ENCODE data around the gene G2E3. TPM values are rescaled to one million over a fixed set of nuclear protein-coding genes. Genes with fewer than 3 reads are reported as not detected.

The G2E3 gene
- total RNA-seq, 3 donors from 2014 or later: 12.3 to 22.2 (median 12.5) TPM

DNA sequence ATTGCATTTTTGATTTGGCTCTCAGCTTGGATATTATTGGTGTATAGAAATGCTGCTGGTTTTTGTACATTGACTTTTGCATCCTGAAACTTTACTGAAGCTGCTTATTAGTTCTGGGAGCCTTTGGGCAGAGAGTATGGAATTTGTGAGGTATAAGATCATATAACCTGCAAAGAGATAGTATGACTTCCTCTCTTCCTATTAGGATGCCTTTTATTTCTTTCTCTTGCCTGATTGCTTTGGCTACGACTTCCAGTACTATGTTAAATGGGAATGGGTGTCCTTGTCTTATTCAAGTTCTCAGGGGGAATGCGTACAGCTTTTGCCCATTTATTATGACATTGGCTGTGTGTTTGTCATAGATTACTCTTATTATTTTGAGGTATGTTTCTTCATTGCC, 86.6 kb downstream of the G2E3 start:
- no peaks in the 10 kb centered on the region for H3K4me1 ChIP-seq
- DNase-seq (ENCODE audit: low spot score in 2 of 2): no peak
- H3K4me3 ChIP-seq: no peak overlapping the region
- H3K36me3 ChIP-seq: peaks cover 6% of the 10 kb centered on the region
- H3K9me3 ChIP-seq: peaks cover 0 to 5% of the 10 kb centered on the region in 2 donors
- intact Hi-C loops (cut with DNase I; ENCODE audit: low total_unique reads): no loop called here
- H3K27me3 ChIP-seq: no peaks in the 10 kb centered on the region
- no peak overlapping the region for H3K27ac ChIP-seq
- TF ChIP-seq POLR2AphosphoS5 (IDR thresholded peaks at IDR 0.05) (no peak), POLR2A (IDR thresholded peaks at IDR 0.05) (no peak)
- TF ChIP-seq, protein P1, sequence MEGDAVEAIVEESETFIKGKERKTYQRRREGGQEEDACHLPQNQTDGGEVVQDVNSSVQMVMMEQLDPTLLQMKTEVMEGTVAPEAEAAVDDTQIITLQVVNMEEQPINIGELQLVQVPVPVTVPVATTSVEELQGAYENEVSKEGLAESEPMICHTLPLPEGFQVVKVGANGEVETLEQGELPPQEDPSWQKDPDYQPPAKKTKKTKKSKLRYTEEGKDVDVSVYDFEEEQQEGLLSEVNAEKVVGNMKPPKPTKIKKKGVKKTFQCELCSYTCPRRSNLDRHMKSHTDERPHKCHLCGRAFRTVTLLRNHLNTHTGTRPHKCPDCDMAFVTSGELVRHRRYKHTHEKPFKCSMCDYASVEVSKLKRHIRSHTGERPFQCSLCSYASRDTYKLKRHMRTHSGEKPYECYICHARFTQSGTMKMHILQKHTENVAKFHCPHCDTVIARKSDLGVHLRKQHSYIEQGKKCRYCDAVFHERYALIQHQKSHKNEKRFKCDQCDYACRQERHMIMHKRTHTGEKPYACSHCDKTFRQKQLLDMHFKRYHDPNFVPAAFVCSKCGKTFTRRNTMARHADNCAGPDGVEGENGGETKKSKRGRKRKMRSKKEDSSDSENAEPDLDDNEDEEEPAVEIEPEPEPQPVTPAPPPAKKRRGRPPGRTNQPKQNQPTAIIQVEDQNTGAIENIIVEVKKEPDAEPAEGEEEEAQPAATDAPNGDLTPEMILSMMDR (IDR thresholded peaks at IDR 0.05): no peak

DNA sequence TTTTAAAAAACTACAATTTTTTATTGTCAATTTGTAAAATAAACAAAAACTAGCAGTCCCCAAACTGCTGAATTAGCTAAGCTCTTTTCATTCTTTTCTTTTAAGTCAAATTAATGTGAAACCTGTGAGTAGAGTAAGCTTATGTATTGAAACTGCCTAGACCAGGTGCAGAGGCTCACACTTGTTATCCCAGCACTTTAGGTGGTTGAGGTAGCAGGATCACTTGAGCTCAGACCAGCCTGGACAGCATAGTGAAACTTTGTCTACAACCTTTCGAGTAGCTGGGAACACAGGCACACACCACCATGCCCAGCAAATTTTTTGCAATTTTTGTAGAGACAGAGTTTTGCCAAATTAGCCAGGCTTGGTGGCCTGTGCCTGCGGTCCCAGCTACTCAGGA, 89.5 kb downstream of the G2E3 start:
- Histone ChIP-seq H3K36me3 (peaks cover 10% of the 10 kb centered on the region), H3K4me1 (no peaks in the 10 kb centered on the region), H3K9me3 (peaks cover 0 to 5% of the 10 kb centered on the region in 2 donors), H3K27ac (no peak overlapping the region), H3K4me3 (no peak overlapping the region), H3K27me3 (no peaks in the 10 kb centered on the region)
- DNase-seq (ENCODE audit: low spot score in 2 of 2): no peak
- intact Hi-C loops (cut with DNase I; ENCODE audit: low total_unique reads): no loop called here
- TF ChIP-seq POLR2A (IDR thresholded peaks at IDR 0.05): no peak
- TF ChIP-seq, protein P1 (IDR thresholded peaks at IDR 0.05): no peak
- no peak for TF ChIP-seq POLR2AphosphoS5 (IDR thresholded peaks at IDR 0.05)

DNA sequence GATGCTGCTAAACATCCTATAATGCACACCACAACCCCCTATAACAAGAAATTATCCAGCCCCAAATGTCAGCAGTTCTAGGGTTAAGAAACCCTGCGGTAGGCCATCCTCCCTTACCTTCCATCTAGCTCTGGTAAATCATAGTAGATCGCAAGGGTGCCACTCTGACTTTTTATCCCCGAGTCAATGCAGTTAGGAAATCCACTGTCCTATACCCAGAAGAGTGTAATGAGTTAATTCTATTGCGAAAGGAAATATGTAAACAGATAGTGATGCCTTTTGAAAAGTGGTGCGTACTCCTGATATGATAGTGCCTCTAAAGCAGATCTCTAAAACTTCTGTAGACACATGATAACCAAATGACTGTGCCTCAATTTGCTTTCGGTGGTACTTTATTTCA, 93.0 kb downstream of the G2E3 start:
- Histone ChIP-seq H3K4me1 (no peaks in the 10 kb centered on the region), H3K27me3 (no peaks in the 10 kb centered on the region), H3K27ac (no peak overlapping the region), H3K4me3 (no peak overlapping the region), H3K36me3 (peaks cover 4% of the 10 kb centered on the region), H3K9me3 (no peaks in the 10 kb centered on the region)
- intact Hi-C loops (cut with DNase I; ENCODE audit: low total_unique reads): no loop called here
- no peak for TF ChIP-seq POLR2AphosphoS5 (IDR thresholded peaks at IDR 0.05)
- no peak for DNase-seq (ENCODE audit: low spot score in 2 of 2)

DNA sequence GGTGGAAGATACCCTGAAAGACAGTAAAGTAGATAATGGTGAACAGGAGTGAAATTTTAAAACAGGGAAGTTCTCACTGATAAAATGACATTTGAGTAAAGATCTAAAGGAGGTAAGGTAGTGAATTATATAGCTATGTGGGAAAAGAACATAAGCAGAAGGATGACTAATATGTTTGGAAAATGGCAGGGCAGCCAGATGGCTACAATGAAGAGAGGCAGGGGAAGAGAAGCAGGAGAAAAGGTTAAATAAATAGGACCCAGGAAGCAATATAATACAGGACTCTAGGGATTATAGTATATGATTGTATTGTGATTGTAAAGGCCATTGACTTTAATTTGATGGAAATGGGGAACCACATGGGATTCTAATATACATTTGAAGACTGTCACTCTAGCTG, 96.2 kb downstream of the G2E3 start:
- Histone ChIP-seq H3K27ac (no peak overlapping the region), H3K4me3 (no peak overlapping the region), H3K27me3 (no peaks in the 10 kb centered on the region), H3K9me3 (no peaks in the 10 kb centered on the region), H3K36me3 (peaks cover 4% of the 10 kb centered on the region), H3K4me1 (no peaks in the 10 kb centered on the region)
- intact Hi-C loops (cut with DNase I; ENCODE audit: low total_unique reads): no loop called here
- TF ChIP-seq POLR2A (IDR thresholded peaks at IDR 0.05): no peak
- TF ChIP-seq, protein P1 (IDR thresholded peaks at IDR 0.05): no peak
- TF ChIP-seq POLR2AphosphoS5 (IDR thresholded peaks at IDR 0.05): no peak
- DNase-seq (ENCODE audit: low spot score in 2 of 2): no peak

DNA sequence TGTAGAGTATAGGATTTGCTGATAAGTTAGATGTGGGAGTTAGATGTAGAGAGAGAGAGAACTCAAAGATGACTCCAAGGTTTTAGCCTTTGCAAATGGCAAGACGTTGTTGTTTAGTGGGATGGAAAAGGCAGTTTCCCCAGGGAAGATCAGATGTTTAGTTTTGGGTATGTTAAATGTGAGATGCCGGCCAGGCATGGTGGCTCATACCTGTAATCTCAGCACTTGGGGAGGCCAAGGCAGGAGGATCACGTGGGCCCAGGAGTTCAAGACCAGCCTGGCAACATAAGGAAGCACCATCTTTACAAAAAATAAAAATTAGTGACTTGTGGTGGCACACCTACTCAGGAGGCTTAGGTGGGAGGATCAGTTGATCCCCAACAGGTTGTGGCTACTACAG, 96.7 kb downstream of the G2E3 start:
- DNase-seq (ENCODE audit: low spot score in 2 of 2): no peak
- Histone ChIP-seq H3K36me3 (peaks cover 4% of the 10 kb centered on the region), H3K27ac (no peak overlapping the region), H3K4me3 (no peak overlapping the region), H3K27me3 (no peaks in the 10 kb centered on the region), H3K4me1 (no peaks in the 10 kb centered on the region), H3K9me3 (no peaks in the 10 kb centered on the region)
- TF ChIP-seq, protein P1 (IDR thresholded peaks at IDR 0.05): no peak
- TF ChIP-seq POLR2A (IDR thresholded peaks at IDR 0.05) (no peak), POLR2AphosphoS5 (IDR thresholded peaks at IDR 0.05) (no peak)
- intact Hi-C loops (cut with DNase I; ENCODE audit: low total_unique reads): no loop called here

DNA sequence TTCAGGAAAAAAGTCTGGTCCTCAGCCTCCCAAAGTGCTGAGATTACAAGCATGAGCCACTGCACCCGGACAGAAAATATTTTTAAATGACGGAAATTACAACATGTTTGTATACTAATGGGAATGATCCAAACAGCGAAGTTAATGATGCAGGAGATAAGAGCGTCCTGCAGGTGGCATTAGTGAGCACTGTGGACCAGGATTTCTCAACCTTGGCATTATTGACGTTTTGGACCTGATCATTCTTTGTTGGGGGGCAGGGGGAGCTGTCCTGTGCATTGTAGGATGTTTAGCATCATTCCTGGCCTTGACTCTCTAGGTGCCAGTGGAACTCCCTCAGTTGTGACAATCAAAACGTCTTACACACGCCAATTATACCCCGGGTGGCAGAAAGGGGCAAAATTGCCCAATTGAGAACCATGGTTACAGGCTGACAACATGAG, 97.3 kb downstream of the G2E3 start:
- no peaks in the 10 kb centered on the region for H3K9me3 ChIP-seq
- intact Hi-C loops (cut with DNase I; ENCODE audit: low total_unique reads): no loop called here
- H3K36me3 ChIP-seq: peaks cover 4% of the 10 kb centered on the region
- H3K4me1 ChIP-seq: no peaks in the 10 kb centered on the region
- no peak overlapping the region for H3K4me3 ChIP-seq
- no peak for TF ChIP-seq POLR2A (IDR thresholded peaks at IDR 0.05)
- TF ChIP-seq, protein P1 (IDR thresholded peaks at IDR 0.05): peak in 2 of 3 donors; percentile 48 to 64
- no peak for TF ChIP-seq POLR2AphosphoS5 (IDR thresholded peaks at IDR 0.05)
- no peaks in the 10 kb centered on the region for H3K27me3 ChIP-seq
- no peak for DNase-seq (ENCODE audit: low spot score in 2 of 2)
- H3K27ac ChIP-seq: no peak overlapping the region
